NCI-H1436 treated with DMSO at 0.1 percent for 48 hours (cell line): ENCODE results near the gene JADE2.

Experiments used
- DNase-seq: peaks from one replicate; lab custom pipeline; 2025; lab: John Stamatoyannopoulos, UW

JADE2 gene

GRCh38 chr5:134570365-134570758 is 44.9 kb downstream of the JADE2 start:
- no peak for DNase-seq

DNA sequence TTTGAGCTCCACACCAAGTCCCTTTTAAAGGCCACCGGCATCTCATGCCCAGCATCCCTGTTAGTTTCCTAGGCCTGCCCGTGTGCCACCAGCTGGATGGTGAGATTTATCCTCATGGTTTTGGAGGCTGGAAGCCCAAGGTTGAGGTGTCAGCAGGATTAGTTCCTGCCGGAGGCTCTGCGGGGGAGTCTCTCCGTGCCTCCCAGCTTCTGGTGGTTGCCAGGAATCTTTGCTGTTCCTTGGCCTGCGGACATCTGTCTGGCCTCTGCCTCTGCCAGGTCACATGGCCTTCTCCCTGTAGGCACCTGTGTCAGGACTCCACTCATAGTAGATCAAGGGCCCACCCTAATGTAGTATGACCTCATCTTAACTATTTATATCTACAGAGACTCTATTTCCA is 45.4 kb downstream of the JADE2 start:
- DNase-seq = no peak

- DNase-seq = no peak
Observed at GRCh38 chr5:134571693-134572405, 46.4 kb downstream of the JADE2 start.

DNA sequence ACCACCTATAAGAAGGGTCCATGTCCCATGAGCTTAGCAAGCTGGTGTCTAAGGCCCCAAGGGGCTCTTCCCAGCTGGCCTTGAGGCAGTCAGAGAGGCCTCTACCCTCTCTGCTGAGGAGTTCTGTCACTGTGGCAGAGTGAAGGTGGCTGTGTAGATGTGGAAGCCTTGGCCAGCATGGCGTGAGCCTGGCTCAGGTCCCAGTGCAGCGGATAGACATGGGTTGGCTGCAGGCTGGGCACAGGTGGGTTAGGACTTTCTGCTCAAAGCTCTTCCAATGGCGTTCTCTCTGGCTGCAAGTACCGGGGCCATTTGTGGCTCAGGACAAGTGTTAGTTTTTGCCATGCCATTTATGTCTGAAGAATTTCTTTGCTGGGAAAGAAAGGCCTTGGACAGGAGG is 47.3 kb downstream of the JADE2 start:
- DNase-seq = no peak

DNA sequence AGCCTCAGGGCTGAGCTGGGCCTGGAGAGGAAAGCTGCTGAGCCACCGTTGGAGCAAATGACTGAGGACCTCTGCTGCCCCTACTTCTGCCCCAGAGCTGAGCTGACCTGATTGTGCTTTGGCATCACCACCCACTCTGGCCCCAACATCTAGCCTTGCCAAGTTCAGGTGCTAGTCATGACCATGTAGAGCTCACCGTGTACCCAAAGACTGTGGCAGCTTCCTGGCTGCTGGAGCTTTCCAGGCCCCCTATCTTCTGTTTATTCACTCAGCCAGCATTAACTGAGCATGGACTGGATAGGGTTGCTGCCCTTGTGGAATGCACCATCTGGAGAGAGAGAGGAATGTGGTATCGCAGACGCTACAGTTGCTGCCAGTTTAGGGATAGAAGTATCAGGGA is 49.1 kb downstream of the JADE2 start:
- DNase-seq = no peak

DNA sequence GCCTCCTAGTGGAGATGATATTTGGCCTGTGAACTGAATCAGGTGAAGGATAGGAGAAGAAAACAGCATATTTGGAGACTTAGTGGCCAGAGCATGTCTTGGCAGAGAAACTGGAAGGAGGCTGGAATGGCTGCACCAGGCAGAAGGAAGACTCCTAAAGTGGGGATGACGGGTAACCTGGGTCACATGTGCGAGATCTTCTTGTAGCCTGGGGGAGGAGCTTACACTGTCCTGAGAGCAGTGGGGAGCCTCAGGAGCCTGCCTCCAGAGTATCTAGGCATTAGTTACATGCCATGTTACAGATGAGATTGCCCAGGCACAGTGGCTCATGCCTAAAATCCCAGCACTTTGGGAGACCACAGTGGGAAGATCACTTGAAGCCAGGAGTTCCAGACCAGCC is 49.8 kb downstream of the JADE2 start:
- no peak for DNase-seq

GRCh38 chr5:134576386-134577021 is 51.0 kb downstream of the JADE2 start:
- no peak for DNase-seq

GRCh38 chr5:134577022-134577795 is 51.7 kb downstream of the JADE2 start:
- DNase-seq = no peak

GRCh38 chr5:134577796-134578577 is 52.5 kb downstream of the JADE2 start:
- no peak for DNase-seq

DNA sequence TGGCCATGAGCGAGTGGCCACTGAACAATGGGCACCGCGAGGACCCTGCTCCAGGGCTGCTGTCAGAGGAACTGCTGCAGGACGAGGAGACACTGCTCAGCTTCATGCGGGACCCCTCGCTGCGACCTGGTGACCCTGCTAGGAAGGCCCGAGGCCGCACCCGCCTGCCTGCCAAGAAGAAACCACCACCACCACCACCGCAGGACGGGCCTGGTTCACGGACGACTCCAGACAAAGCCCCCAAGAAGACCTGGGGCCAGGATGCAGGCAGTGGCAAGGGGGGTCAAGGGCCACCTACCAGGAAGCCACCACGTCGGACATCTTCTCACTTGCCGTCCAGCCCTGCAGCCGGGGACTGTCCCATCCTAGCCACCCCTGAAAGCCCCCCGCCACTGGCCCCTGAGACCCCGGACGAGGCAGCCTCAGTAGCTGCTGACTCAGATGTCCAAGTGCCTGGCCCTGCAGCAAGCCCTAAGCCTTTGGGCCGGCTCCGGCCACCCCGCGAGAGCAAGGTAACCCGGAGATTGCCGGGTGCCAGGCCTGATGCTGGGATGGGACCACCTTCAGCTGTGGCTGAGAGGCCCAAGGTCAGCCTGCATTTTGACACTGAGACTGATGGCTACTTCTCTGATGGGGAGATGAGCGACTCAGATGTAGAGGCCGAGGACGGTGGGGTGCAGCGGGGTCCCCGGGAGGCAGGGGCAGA is 53.3 kb downstream of the JADE2 start:
- DNase-seq = no peak

DNA sequence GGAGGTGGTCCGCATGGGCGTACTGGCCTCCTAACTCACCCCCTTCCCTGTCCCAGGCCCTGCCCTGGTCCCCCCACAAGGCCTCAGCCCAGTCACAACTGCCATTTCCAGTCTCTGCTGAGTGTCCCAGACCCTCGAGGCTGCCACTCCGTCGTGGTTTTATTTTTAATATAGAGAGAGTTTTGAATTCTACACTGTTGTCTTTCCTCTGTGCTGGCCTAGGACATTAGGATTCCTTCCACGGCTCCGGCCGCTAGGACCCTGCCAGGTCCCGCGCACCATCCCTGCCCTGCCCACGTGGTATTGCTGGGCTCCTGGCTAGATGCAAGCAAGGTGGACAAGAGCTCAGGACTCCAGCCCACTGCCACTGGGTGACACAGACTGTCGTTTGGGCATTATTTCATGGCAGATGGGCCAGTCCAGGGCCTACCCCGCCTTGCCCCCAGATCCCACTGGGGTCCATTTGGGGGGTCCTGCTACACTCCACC is 53.9 kb downstream of the JADE2 start:
- DNase-seq = no peak

DNA sequence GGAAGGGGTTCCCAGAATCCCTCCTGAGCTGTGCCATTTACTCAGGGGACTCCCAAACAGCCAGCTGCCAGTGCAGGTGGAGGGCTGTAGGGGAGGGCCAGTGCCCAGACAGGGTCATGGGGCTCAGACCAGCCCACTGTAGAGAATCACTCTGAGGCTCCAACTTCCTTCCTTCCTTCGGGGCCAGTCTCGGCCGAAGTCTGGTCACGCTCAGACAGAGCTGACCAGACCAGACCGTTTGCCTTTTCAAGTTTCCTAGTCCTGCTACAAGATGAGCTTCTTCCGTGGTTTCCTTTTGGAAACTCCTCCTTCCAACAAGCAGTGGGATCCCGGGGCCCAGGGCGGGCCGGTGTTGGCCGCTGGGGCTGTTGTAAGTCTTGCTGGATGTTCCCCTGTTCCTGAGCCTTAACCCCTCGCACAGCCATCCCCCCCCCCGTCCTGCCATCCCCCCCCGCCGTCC is 54.6 kb downstream of the JADE2 start:
- no peak for DNase-seq

GRCh38 chr5:134581241-134581981 is 55.9 kb downstream of the JADE2 start:
- DNase-seq = no peak

GRCh38 chr5:134582281-134582680 is 56.8 kb downstream of the JADE2 start:
- no peak for DNase-seq

DNA sequence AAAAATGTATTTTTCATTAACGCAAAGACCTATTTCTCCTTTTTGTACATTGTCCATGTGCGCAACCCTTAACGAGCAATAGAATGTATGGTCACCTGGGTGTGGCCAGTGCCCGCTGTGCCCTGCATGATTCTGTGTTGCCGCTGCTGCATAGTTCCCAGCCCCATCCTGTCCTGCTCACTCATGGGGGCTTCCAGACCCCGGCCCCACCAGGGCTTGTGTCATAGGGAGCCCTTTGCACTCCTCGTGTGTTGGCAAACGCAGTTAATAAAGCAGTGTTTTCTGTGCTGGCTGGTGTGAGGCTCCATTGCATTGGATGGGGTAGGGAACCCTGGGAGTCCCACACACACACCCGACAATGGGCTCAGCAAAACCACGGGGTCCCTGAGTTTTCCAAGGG is 57.5 kb downstream of the JADE2 start:
- DNase-seq = no peak

- DNase-seq = no peak
Observed at GRCh38 chr5:134583766-134584165, 58.3 kb downstream of the JADE2 start.

DNA sequence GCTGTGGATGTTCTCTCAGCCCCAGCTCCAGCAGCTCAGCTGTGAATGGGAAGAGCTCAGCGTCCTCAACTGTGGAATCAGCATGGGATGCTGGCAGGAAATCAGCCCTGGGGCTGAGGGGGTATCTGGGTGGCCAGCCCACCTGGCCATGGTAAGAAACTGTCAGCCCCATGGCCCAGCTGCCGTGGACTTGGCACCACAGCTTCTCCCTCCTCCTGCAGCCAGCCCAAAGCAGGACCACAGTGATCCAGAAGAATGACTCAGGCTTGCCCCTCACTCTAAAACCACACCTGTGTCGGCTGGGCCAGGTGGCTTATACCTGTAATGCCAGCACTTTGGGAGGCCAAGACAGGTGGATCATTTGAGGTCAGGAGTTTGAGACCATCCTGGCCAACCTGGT is 59.2 kb downstream of the JADE2 start:
- DNase-seq = no peak

DNA sequence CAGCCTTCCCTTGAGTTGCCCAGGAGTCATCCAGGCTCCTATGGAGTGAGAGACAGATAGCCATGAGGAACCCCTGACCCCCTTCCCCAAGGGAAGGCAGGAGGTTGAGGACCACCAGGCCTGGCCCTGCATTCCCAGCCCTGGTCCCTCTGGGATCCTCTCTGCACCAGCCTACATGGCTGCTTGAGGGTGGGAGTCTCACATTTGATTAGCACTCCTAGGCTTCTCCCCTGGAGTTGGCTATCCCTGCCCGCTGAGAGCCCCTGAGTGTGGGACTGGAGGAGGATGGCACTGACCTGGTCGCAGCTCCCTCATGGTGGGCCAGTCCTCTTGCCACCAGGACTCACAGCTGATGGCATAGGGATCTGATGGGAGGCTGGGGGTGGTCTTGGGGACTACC is 60.5 kb downstream of the JADE2 start:
- DNase-seq = no peak

DNA sequence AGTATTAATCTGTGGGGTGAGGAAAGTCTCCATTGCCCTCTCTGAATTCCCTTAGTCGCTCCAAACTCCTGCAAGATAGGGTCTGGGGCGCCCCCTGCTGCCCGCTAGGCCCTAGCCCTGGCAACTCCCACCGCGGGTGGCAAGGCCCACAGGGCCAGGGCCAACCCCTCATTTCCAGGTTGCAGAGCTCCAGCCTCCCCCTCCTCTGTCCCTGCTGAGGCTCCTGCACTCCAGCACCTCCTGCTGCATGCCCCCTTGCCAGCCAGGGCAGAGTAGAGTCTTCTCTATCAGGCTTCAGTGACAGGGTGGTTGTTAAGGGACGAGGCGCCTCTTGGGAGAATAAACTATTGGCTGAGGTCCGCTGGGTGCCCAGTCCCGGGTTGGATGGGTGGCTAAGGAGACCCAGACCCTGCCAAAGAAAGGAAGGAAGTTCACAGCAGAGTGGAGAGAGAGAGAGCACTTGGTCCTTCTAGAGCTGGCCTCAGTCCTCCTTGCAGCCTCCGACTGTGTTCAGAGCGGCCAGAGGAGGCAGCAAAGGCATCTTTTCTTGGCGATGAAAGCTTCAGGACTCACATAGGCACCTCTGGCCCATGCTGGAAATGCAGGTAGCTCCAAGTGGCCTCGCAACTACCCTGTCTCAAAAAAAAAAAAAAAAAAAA is 61.5 kb downstream of the JADE2 start:
- peak; percentile 6 for DNase-seq

- DNase-seq = no peak
Observed at GRCh38 chr5:134590992-134591659, 65.7 kb downstream of the JADE2 start.
